Muscle layer of colon (tissue), 2 donors: ENCODE data around the gene RNF130.

Experiments used
- H3K27ac ChIP-seq: one replicate; pipeline ENCODE4 v1.7.0; 2013; ENCODE audit warnings: low read depth, mild to moderate bottlenecking, low read length, moderate library complexity
- H3K27me3 ChIP-seq, 2 donors: one replicate each; pipeline ENCODE4 v1.7.0; 2013; ENCODE audit warnings: low read length in 2 of 2, mild to moderate bottlenecking in 2 of 2; ENCODE audit not compliant: insufficient read depth in 2 of 2, control insufficient read depth in 1 of 2
- H3K36me3 ChIP-seq: one replicate; pipeline ENCODE4 v1.7.0; 2013; ENCODE audit warnings: mild to moderate bottlenecking, low read length; ENCODE audit not compliant: insufficient read depth
- H3K4me1 ChIP-seq: one replicate; pipeline ENCODE4 v1.7.0; 2013; ENCODE audit warnings: mild to moderate bottlenecking, low read length; ENCODE audit not compliant: insufficient read depth
- H3K4me3 ChIP-seq, 2 donors: one replicate each; pipeline ENCODE4 v1.7.0; 2013; ENCODE audit warnings: low read length in 2 of 2, low read depth in 1 of 2, mild to moderate bottlenecking in 1 of 2, moderate library complexity in 1 of 2
- H3K9ac ChIP-seq: one replicate; pipeline ENCODE4 v1.7.0; 2013; ENCODE audit warnings: low read length
- H3K9me3 ChIP-seq: one replicate; pipeline ENCODE4 v1.7.0; 2013; ENCODE audit warnings: mild to moderate bottlenecking, low read length
- donor health status: abdominal sarcoma.
- donor health status: Adenocarcinoma of cecum.

RNF130 gene

GRCh38 chr5:180113660-180114303 is 42.2 kb upstream of the RNF130 start:
- Histone ChIP-seq H3K27me3 (no peaks in the 10 kb centered on the region), H3K9me3 (no peaks in the 10 kb centered on the region)

GRCh38 chr5:180112181-180112861 is 40.8 kb upstream of the RNF130 start:
- no peaks in the 10 kb centered on the region for H3K27me3 ChIP-seq
- H3K9ac ChIP-seq = no peak overlapping the region
- H3K4me1 ChIP-seq = no peaks in the 10 kb centered on the region
- H3K36me3 ChIP-seq = no peaks in the 10 kb centered on the region
- H3K4me3 ChIP-seq = no peak overlapping the region
- H3K9me3 ChIP-seq = no peaks in the 10 kb centered on the region
- H3K27ac ChIP-seq = no peak overlapping the region

More at GRCh38 chr5:180113660-180114303, 42.2 kb upstream of the RNF130 start:
- H3K4me1 ChIP-seq = no peaks in the 10 kb centered on the region
- no peak overlapping the region for H3K27ac ChIP-seq
- H3K9ac ChIP-seq = no peak overlapping the region
- H3K4me3 ChIP-seq = no peak overlapping the region
- H3K36me3 ChIP-seq = no peaks in the 10 kb centered on the region

GRCh38 chr5:180111273-180112002 is 39.9 kb upstream of the RNF130 start:
- Histone ChIP-seq H3K4me1 (no peaks in the 10 kb centered on the region), H3K4me3 (no peak overlapping the region), H3K36me3 (no peaks in the 10 kb centered on the region), H3K9me3 (no peaks in the 10 kb centered on the region), H3K27me3 (no peaks in the 10 kb centered on the region), H3K9ac (no peak overlapping the region), H3K27ac (no peak overlapping the region)

- Histone ChIP-seq H3K27ac (no peak overlapping the region), H3K9ac (no peak overlapping the region), H3K36me3 (no peaks in the 10 kb centered on the region), H3K9me3 (no peaks in the 10 kb centered on the region), H3K4me3 (no peak overlapping the region), H3K27me3 (no peaks in the 10 kb centered on the region), H3K4me1 (no peaks in the 10 kb centered on the region)
These were observed 38.4 kb upstream of the RNF130 start for GRCh38 chr5:180109920-180110319.

- no peak overlapping the region for H3K27ac ChIP-seq
- H3K4me3 ChIP-seq = no peak overlapping the region
These were observed 35.4 kb upstream of the RNF130 start for GRCh38 chr5:180107005-180107404.

GRCh38 chr5:180105827-180106312 is 34.3 kb upstream of the RNF130 start:
- Histone ChIP-seq H3K9ac (no peak overlapping the region), H3K4me3 (no peak overlapping the region), H3K36me3 (no peaks in the 10 kb centered on the region), H3K27ac (no peak overlapping the region), H3K9me3 (no peaks in the 10 kb centered on the region), H3K27me3 (no peaks in the 10 kb centered on the region), H3K4me1 (no peaks in the 10 kb centered on the region)

More at GRCh38 chr5:180107005-180107404, 35.4 kb upstream of the RNF130 start:
- Histone ChIP-seq H3K27me3 (no peaks in the 10 kb centered on the region), H3K9me3 (no peaks in the 10 kb centered on the region), H3K36me3 (no peaks in the 10 kb centered on the region), H3K4me1 (no peaks in the 10 kb centered on the region), H3K9ac (no peak overlapping the region)

- no peaks in the 10 kb centered on the region for H3K4me1 ChIP-seq
- no peak overlapping the region for H3K9ac ChIP-seq
- no peak overlapping the region for H3K4me3 ChIP-seq
- no peaks in the 10 kb centered on the region for H3K9me3 ChIP-seq
- H3K36me3 ChIP-seq = no peaks in the 10 kb centered on the region
- no peak overlapping the region for H3K27ac ChIP-seq
- H3K27me3 ChIP-seq = no peaks in the 10 kb centered on the region
These were observed 32.6 kb upstream of the RNF130 start for GRCh38 chr5:180104168-180104530.

- Histone ChIP-seq H3K4me1 (no peaks in the 10 kb centered on the region), H3K9ac (no peak overlapping the region), H3K9me3 (no peaks in the 10 kb centered on the region), H3K27me3 (no peaks in the 10 kb centered on the region), H3K4me3 (no peak overlapping the region), H3K36me3 (no peaks in the 10 kb centered on the region), H3K27ac (no peak overlapping the region)
These were observed 32.1 kb upstream of the RNF130 start for GRCh38 chr5:180103487-180104167.

- H3K9me3 ChIP-seq = no peaks in the 10 kb centered on the region
- H3K9ac ChIP-seq = no peak overlapping the region
- no peaks in the 10 kb centered on the region for H3K4me1 ChIP-seq
These were observed 31.1 kb upstream of the RNF130 start for GRCh38 chr5:180102636-180103035.

GRCh38 chr5:180101451-180102105 is 30.0 kb upstream of the RNF130 start:
- no peaks in the 10 kb centered on the region for H3K27me3 ChIP-seq
- no peaks in the 10 kb centered on the region for H3K9me3 ChIP-seq
- no peaks in the 10 kb centered on the region for H3K36me3 ChIP-seq
- no peak overlapping the region for H3K4me3 ChIP-seq
- no peak overlapping the region for H3K27ac ChIP-seq
- no peak overlapping the region for H3K9ac ChIP-seq
- no peaks in the 10 kb centered on the region for H3K4me1 ChIP-seq

More at GRCh38 chr5:180102636-180103035, 31.1 kb upstream of the RNF130 start:
- Histone ChIP-seq H3K4me3 (no peak overlapping the region), H3K27me3 (no peaks in the 10 kb centered on the region), H3K36me3 (no peaks in the 10 kb centered on the region), H3K27ac (no peak overlapping the region)
